ENCODE data around the gene TADA3.
A peak's percentile ranks its signal among the peaks of the same experiment; 100 is the strongest.

Gene TADA3, protein sequence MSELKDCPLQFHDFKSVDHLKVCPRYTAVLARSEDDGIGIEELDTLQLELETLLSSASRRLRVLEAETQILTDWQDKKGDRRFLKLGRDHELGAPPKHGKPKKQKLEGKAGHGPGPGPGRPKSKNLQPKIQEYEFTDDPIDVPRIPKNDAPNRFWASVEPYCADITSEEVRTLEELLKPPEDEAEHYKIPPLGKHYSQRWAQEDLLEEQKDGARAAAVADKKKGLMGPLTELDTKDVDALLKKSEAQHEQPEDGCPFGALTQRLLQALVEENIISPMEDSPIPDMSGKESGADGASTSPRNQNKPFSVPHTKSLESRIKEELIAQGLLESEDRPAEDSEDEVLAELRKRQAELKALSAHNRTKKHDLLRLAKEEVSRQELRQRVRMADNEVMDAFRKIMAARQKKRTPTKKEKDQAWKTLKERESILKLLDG

DNA sequence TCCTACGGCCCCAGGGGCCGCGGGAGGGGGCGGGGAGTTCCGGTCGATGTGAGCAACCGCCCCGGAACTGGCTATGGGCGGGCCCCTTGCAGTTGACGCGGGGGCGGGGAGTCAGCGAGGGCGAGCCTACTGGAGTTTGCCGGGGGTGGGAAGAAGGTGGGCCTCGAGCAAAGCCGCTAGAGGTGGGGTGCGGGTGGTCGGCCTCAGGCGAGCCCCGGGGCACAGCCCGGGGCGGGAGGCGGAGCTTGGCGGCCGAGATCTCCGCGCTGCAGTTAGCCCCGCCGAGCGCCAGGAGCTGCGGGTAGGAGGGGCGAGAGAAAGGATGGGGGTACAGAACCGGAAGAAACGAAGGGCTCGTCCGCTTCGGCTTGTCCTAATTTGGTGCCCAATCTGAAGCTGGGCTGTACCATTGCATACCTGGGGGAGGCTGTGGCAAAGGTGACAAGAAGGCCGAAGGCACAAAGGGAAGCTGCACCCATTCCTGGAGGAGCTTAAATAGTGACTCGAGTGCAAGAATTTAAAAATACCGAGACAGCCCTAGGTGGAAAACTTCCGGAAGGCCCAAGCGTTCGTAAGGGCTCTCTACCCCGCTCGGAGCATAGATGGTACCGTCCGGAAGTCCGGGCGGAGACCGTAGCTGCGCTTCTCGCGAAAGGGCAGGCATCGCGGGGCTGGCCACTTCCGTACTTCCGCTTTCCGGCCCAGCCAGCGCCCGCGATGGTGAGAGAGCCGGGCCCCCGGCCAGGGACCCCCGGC is at the start of gene TADA3, which contains the start of gene ARPC4:
TSS of gene TADA3 (minus strand) at position 69 of the 756 bp plus-strand sequence. CDS start 1,007 bp downstream, outside the sequence.
TSS of gene ARPC4 (plus strand) at position 678 of the 756 bp plus-strand sequence. CDS start at position 718, 40 bp downstream.
- DNase-seq (ENCODE audit: low read depth): peak; percentile 92

- no peak for DNase-seq (ENCODE audit: low read depth)
These were observed 48.7 kb upstream of the TADA3 start for GRCh38 chr3:9841015-9841414.

- no peak for DNase-seq (ENCODE audit: low read depth)
These were observed 46.6 kb upstream of the TADA3 start for GRCh38 chr3:9838856-9839255.

- no peak for DNase-seq (ENCODE audit: low read depth)
These were observed 45.7 kb upstream of the TADA3 start for GRCh38 chr3:9837701-9838582.

DNA sequence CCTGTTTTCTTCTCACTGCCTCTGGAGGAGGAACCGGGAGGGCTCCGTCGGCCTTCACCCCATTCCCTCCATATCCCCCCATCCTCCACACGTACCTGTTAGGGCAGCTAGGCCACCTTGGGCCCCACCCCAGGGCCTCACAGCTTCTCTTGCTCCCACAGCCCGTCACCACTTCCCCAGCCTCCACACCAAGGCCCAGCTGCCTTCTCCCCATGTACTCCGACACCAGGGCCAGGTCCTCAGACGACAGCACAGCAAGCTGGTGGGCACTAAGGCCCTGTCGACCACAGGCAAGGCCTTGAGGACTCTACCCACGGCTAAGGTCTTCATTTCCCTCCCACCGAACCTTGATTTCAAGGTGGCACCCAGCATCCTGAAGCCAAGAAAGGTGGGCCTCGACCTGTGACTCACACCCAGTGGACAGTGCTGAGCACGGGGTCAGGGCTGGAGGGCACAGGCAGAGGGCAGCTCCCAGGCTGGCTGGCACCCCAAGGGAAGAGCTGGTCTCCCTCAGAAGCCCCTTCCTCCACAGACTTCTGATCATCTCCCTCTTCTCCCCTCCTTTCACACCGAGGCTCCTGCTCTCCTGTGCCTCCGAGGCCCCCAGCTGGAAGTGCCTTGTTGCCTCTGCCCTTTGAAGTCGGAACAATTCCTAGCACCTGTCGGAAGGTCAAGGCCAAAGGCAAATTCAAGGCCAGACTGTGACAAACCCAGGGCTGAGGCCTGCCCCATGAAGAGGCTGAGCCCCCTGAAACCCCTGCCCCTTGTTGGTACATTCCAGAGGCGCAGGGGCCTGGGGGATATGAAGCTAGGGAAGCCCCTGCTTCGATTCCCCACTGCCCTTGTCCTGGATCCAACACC is 42.5 kb upstream of the TADA3 start:
- no peak for DNase-seq (ENCODE audit: low read depth)

- no peak for DNase-seq (ENCODE audit: low read depth)
These were observed 40.8 kb upstream of the TADA3 start for GRCh38 chr3:9833078-9833477.

GRCh38 chr3:9831253-9831652 is 39.0 kb upstream of the TADA3 start:
- DNase-seq (ENCODE audit: low read depth): no peak

- no peak for DNase-seq (ENCODE audit: low read depth)
These were observed 36.8 kb upstream of the TADA3 start for GRCh38 chr3:9828801-9829755.

GRCh38 chr3:9826815-9827573 is 34.7 kb upstream of the TADA3 start:
- DNase-seq (ENCODE audit: low read depth): no peak

GRCh38 chr3:9825451-9826040 is 33.3 kb upstream of the TADA3 start:
- DNase-seq (ENCODE audit: low read depth): no peak

DNA sequence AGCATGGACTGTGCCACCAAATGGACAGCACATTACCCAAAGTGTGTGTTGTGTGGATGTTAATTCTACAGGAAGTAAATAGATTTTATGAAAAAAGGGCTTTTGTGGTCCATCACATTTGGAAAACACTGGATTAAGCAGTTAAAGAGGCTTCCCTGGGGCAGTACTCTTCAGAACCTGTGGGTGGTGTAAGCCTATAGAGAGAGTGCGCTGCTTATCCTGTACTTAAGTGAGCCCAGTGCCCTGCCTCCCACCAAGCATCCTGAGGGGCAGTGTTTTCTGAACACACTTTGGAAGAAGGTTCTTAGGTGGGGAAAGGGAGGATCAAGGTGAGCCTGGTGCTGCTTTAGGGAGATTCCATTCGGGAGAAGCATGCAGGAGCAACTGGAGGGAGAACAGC is 28.7 kb upstream of the TADA3 start:
- DNase-seq (ENCODE audit: low read depth): no peak

DNA sequence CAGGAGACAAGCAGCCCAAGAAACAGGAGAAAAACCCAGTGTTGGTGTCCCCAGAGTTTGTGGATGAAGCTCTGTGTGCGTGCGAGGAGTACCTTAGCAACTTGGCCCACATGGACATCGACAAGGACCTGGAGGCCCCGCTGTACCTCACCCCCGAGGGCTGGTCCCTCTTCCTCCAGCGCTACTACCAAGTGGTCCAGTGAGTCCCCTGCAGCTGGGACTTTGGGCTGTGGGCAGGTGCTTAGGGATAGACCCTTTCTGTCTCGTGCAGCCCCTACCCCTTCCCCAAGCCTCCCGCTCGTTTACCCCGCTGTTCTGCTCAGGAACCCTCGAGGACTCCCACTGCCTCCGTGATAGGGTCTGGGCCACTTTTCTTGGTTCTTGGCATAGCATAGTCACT is 28.3 kb upstream of the TADA3 start:
- DNase-seq (ENCODE audit: low read depth): no peak

DNA sequence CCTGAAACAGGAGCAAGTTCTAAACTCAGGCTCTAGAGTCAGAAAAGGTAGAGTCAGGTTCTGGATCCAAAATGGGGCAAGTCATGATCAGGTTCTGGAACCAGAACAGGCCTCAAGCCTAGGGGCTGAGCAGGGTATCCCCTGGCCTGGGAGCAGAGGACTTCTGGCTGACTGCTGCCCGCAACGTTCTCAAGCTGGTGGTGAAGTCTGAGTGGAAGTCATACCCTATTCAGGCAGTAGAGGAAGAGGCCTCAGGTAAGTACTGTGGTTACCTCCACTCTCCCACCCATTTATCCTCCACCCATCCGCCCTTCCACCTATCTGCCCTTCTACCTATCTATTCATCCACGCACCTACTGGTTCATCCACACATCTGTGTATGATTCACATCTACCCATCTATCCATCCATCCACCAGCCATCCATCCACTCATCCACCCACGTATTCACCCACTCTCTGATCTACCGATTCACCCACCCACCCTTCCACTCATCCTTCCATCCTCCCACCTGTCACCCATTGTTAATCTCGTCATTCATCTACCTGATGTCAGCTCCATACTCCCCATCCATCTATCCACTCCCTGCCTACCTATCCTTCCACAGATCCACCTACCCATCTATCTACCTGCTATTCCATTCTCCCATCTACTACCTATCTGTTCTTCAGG is 26.5 kb upstream of the TADA3 start:
- DNase-seq (ENCODE audit: low read depth): no peak

- DNase-seq (ENCODE audit: low read depth): no peak
These were observed 25.2 kb upstream of the TADA3 start for GRCh38 chr3:9817436-9817835.

DNA sequence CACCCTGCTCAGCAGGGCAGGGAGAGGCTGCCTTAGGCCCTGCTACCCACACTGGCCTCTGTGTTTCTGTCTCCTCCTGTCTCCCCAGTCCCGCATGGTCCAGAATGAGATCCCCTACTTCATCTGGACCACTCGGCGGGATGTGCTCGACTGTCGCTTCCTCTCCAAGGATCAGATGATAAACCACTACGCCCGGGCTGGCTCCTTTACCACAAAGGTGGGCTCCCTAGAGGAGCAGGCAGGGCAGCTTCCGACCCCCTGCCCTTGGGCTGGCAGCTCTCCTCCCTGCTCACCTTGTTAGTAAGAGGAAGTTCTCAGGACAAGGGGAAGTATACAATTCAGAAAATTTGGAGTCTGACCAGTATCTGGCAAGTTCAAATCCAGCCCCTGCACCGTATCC is 23.7 kb upstream of the TADA3 start:
- no peak for DNase-seq (ENCODE audit: low read depth)

GRCh38 chr3:9812870-9813483 is 20.7 kb upstream of the TADA3 start:
- no peak for DNase-seq (ENCODE audit: low read depth)

DNA sequence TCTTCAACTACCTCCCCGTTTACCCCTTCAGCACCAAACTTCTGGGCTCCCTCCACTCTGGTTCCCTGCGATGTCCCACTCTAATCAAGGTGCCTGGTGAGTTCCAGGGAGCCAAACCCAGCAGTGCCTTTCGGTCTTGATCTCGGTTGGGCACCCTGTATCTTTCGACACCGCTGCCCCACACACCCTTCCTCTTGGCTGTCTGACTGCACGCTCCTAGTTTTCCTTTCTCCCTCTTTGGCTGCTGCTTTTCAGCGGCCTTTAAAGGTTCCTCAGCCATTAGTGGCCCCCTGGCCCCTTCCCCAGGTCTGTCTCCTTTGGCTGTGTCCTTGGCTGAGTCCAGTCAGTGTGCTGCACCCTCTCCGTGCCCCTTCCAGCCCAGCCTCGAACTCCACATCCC is 18.6 kb upstream of the TADA3 start:
- no peak for DNase-seq (ENCODE audit: low read depth)

- no peak for DNase-seq (ENCODE audit: low read depth)
These were observed 18.1 kb upstream of the TADA3 start for GRCh38 chr3:9810433-9810770.

All from fibroblast of the conjunctiva (primary cell).